NT2/D1 (cell line): ENCODE results near the gene SLC6A9.

Source experiments
- DNase-seq: peaks from one replicate; pipeline ENCODE4 v3.0.0-alpha.2; 2011; ENCODE audit warnings: low read depth, low spot score
- H3K27me3 ChIP-seq: 2 replicates; pipeline ENCODE4 v1.6.0; 2011; ENCODE audit warnings: mild to moderate bottlenecking; ENCODE audit not compliant: insufficient read length, insufficient read depth
- H3K36me3 ChIP-seq: 2 replicates; pipeline ENCODE4 v1.6.1; 2011; ENCODE audit warnings: mild to moderate bottlenecking, low read length, mixed read lengths; ENCODE audit not compliant: insufficient read depth, insufficient read length
- H3K4me1 ChIP-seq: 2 replicates; pipeline ENCODE4 v1.5.1; 2011; ENCODE audit not compliant: insufficient read depth, insufficient read length
- H3K4me3 ChIP-seq: 2 replicates; pipeline ENCODE4 v1.5.1; 2011; ENCODE audit warnings: low read depth; ENCODE audit not compliant: insufficient read length
- H3K9ac ChIP-seq: 2 replicates; pipeline ENCODE4 v1.6.0; 2011; ENCODE audit warnings: low read depth; ENCODE audit not compliant: insufficient read length
- H3K9me3 ChIP-seq: 2 replicates; pipeline ENCODE4 v1.5.1; 2011; ENCODE audit warnings: mild to moderate bottlenecking, low read length; ENCODE audit not compliant: insufficient read depth
- SUZ12 ChIP-seq: IDR thresholded peaks from 2 replicates; pipeline ENCODE4 v1.6.1; 2011; ENCODE audit not compliant: insufficient read length, insufficient read depth; ENCODE audit errors: extremely low read depth
- YY1 ChIP-seq: IDR thresholded peaks from 2 replicates; pipeline ENCODE4 v1.6.1; 2011; ENCODE audit not compliant: insufficient read length, insufficient read depth
- ZNF274 ChIP-seq: IDR thresholded peaks from 2 replicates; pipeline ENCODE4 v1.6.1; 2011; ENCODE audit warnings: mild to moderate bottlenecking, low read depth, low read length

SLC6A9 gene

GRCh38 chr1:43980255-43981134, 50.8 kb downstream of the SLC6A9 start:
- Histone ChIP-seq H3K4me1 (peaks cover 30% of the 10 kb centered on the region), H3K9me3 (no peaks in the 10 kb centered on the region), H3K4me3 (peak overlapping the region; percentile 53), H3K36me3 (peaks cover 78% of the 10 kb centered on the region), H3K9ac (peak overlapping the region; percentile 81), H3K27me3 (no peaks in the 10 kb centered on the region)
- no peak for DNase-seq
- no peak for TF ChIP-seq YY1
- TF ChIP-seq ZNF274 = no peak
- no peak for TF ChIP-seq SUZ12

- TF ChIP-seq ZNF274 = no peak
- no peak for TF ChIP-seq YY1
- TF ChIP-seq SUZ12 = no peak
- no peaks in the 10 kb centered on the region for H3K9me3 ChIP-seq
- DNase-seq = no peak
- H3K9ac ChIP-seq = peak overlapping the region; percentile 81
- peak overlapping the region; percentile 53 for H3K4me3 ChIP-seq
- peaks cover 30% of the 10 kb centered on the region for H3K4me1 ChIP-seq
- peaks cover 70% of the 10 kb centered on the region for H3K36me3 ChIP-seq
- no peaks in the 10 kb centered on the region for H3K27me3 ChIP-seq
These were observed 51.6 kb downstream of the SLC6A9 start for GRCh38 chr1:43979528-43980254.

GRCh38 chr1:43979261-43979527, 52.1 kb downstream of the SLC6A9 start:
- Histone ChIP-seq H3K36me3 (peaks cover 66% of the 10 kb centered on the region), H3K9me3 (no peaks in the 10 kb centered on the region), H3K27me3 (no peaks in the 10 kb centered on the region), H3K9ac (peak overlapping the region; percentile 81), H3K4me1 (peaks cover 30% of the 10 kb centered on the region), H3K4me3 (peak overlapping the region; percentile 64)
- DNase-seq = no peak
- TF ChIP-seq YY1 (no peak), SUZ12 (no peak), ZNF274 (no peak)

GRCh38 chr1:43978551-43979260, 52.6 kb downstream of the SLC6A9 start, which contains the start of gene B4GALT2:
B4GALT2 (plus strand) TSS chr1:43979210; CDS start chr1:43981161, 1,951 bp downstream.
- DNase-seq = no peak
- peaks cover 26% of the 10 kb centered on the region for H3K4me1 ChIP-seq
- no peaks in the 10 kb centered on the region for H3K9me3 ChIP-seq
- no peak for TF ChIP-seq ZNF274
- no peak for TF ChIP-seq YY1
- no peak for TF ChIP-seq SUZ12
- peak within 1 kb of the TSS; percentile 64 for H3K4me3 ChIP-seq
- H3K27me3 ChIP-seq = no peaks in the 10 kb centered on the region
- peak within 1 kb of the TSS; percentile 86 for H3K9ac ChIP-seq
- peaks cover 62% of the 10 kb centered on the region for H3K36me3 ChIP-seq

GRCh38 chr1:43978264-43978550, 53.1 kb downstream of the SLC6A9 start:
- Histone ChIP-seq H3K4me1 (peaks cover 26% of the 10 kb centered on the region), H3K4me3 (peak overlapping the region; percentile 64), H3K27me3 (no peaks in the 10 kb centered on the region), H3K36me3 (peaks cover 62% of the 10 kb centered on the region), H3K9me3 (no peaks in the 10 kb centered on the region), H3K9ac (peak overlapping the region; percentile 86)
- DNase-seq = no peak
- TF ChIP-seq YY1 (no peak), SUZ12 (no peak), ZNF274 (no peak)

GRCh38 chr1:43977376-43978263, 53.6 kb downstream of the SLC6A9 start:
- H3K4me1 ChIP-seq = peaks cover 26% of the 10 kb centered on the region
- TF ChIP-seq YY1 (no peak), ZNF274 (no peak), SUZ12 (no peak)
- H3K9ac ChIP-seq = peak overlapping the region; percentile 86
- no peak for DNase-seq
- H3K27me3 ChIP-seq = no peaks in the 10 kb centered on the region
- peaks cover 62% of the 10 kb centered on the region for H3K36me3 ChIP-seq
- H3K4me3 ChIP-seq = peak overlapping the region; percentile 64
- H3K9me3 ChIP-seq = no peaks in the 10 kb centered on the region
